Esophagus squamous epithelium (tissue), 5 donors: ENCODE results near the gene TBX4. TPM values are rescaled to one million over a fixed set of nuclear protein-coding genes. Genes with fewer than 3 reads are reported as not detected.

Experiments used
- DNase-seq: peaks from one replicate; lab custom pipeline; 2025; lab: John Stamatoyannopoulos, UW
- H3K27ac ChIP-seq, 4 donors: fragments of 200-600 bp; sonication (generic); one replicate each; pipeline ENCODE4 v1.5.1; 2016 to 2019; ENCODE audit warnings: mild to moderate bottlenecking in 1 of 4
- H3K27me3 ChIP-seq, 4 donors: fragments of 200-600 bp; sonication (generic); 1 replicate in 3 of 4; 2 replicates in 1 of 4; pipeline versions ENCODE4 v1.5.1 to v1.6.0; 2017 to 2021; ENCODE audit warnings: antibody characterized with exemption in 1 of 4
- H3K36me3 ChIP-seq, 3 donors: fragments of 200-600 bp; sonication (generic); one replicate each; pipeline ENCODE4 v1.5.1; 2016 to 2019
- H3K4me1 ChIP-seq, 3 donors: fragments of 200-600 bp; sonication (generic); one replicate each; pipeline ENCODE4 v1.5.1; 2017 to 2019
- H3K4me3 ChIP-seq, 4 donors: fragments of 200-600 bp; sonication (generic); 1 replicate in 3 of 4; 2 replicates in 1 of 4; pipeline ENCODE4 v1.5.1; 2016 to 2019; ENCODE audit warnings: mild to moderate bottlenecking in 2 of 4, moderate library complexity in 1 of 4
- H3K9me3 ChIP-seq, 3 donors: fragments of 200-600 bp; sonication (generic); one replicate each; pipeline ENCODE4 v1.5.1; 2016 to 2019
- CTCF ChIP-seq, 6 experiments: fragments of 450-650 bp in 4 of 6; fragments of 200-600 bp in 2 of 6; sonication (generic) in 2 of 6; IDR thresholded peaks; one replicate each; pipeline ENCODE4 v1.5.1; 2016 to 2019; ENCODE audit warnings: antibody characterized with exemption in 6 of 6, mild to moderate bottlenecking in 4 of 6, moderate library complexity in 4 of 6
- POLR2A ChIP-seq, 4 donors: fragments of 450-650 bp; IDR thresholded peaks; one replicate each; pipeline ENCODE4 v1.6.1; 2017; ENCODE audit warnings: antibody characterized with exemption in 4 of 4, mild to moderate bottlenecking in 4 of 4, moderate library complexity in 3 of 4
- WGBS, 2 donors: methylation state at CpG; one replicate each; pipeline ENCODE4 v1.1.5; 2018; 5-methylcytosine and 5-hydroxymethylcytosine counted together
- intact Hi-C: fragments of 100-400 bp; cut with DNase I; formaldehyde crosslinking; loops from one replicate; pipeline ENCODE4 v1.15.0; 2022
- total RNA-seq, 4 donors: library from RNA; depleted of rRNA; stranded (reverse); fragments of >200 nt; gene quantifications; one replicate each; pipeline ENCODE4 v1.1.0, GENCODE V29; 2016
- donor health status: DM: yes; HTN: yes; CAD: no.

TBX4 gene
- total RNA-seq, 4 donors from 2014 or later, result not detected

GRCh38 chr17:61411261-61412142 is 40.7 kb upstream of the TBX4 start:
- Histone ChIP-seq H3K36me3 (no peaks in the 10 kb centered on the region), H3K4me1 (peaks cover 28 to 93% (median 33%) of the 10 kb centered on the region in 3 donors), H3K27ac (peak overlapping the region; percentile 82 to 92 (median 90)), H3K27me3 (peaks cover 0 to 98% (median 5%) of the 10 kb centered on the region in 4 donors), H3K4me3 (peak overlapping the region; percentile 63 to 75 (median 70)), H3K9me3 (no peaks in the 10 kb centered on the region)
- 0 to 2% methylated on average over 8 to 21 of the region's 75 CpGs for WGBS, 2 donors
- intact Hi-C loops, result loop anchor here (5.0 kb wide), 1 partner anchor 426 kb away; no protein-coding TSS in a partner anchor
- no peak for DNase-seq
- peak in 1 of 6 experiments; percentile 4 for TF ChIP-seq CTCF (IDR thresholded peaks at IDR 0.05)
- TF ChIP-seq POLR2A (IDR thresholded peaks at IDR 0.05), result no peak

GRCh38 chr17:61412143-61412859 is 39.9 kb upstream of the TBX4 start:
- Histone ChIP-seq H3K36me3 (no peaks in the 10 kb centered on the region), H3K27me3 (peaks cover 0 to 98% (median 5%) of the 10 kb centered on the region in 4 donors), H3K4me1 (peaks cover 35 to 93% (median 40%) of the 10 kb centered on the region in 3 donors), H3K9me3 (no peaks in the 10 kb centered on the region), H3K4me3 (peak overlapping the region; percentile 63 to 75 (median 70)), H3K27ac (peak overlapping the region; percentile 82 to 92 (median 90))
- TF ChIP-seq CTCF (IDR thresholded peaks at IDR 0.05), result peak; percentile 91 to 99 (median 98)
- no peak for TF ChIP-seq POLR2A (IDR thresholded peaks at IDR 0.05)
- DNase-seq, result no peak
- WGBS, 2 donors, result 0% methylated on average over 1 to 5 of the region's 69 CpGs
- intact Hi-C loops, result loop anchor here (5.0 kb wide), 1 partner anchor 425 kb away; no protein-coding TSS in a partner anchor

GRCh38 chr17:61412860-61413660 is 39.2 kb upstream of the TBX4 start:
- Histone ChIP-seq H3K9me3 (no peaks in the 10 kb centered on the region), H3K36me3 (no peaks in the 10 kb centered on the region), H3K27ac (peak overlapping the region; percentile 82 to 92 (median 90)), H3K27me3 (peaks cover 0 to 98% (median 4%) of the 10 kb centered on the region in 4 donors), H3K4me3 (peak overlapping the region; percentile 63 to 75 (median 70)), H3K4me1 (peaks cover 37 to 86% (median 40%) of the 10 kb centered on the region in 3 donors)
- no peak for DNase-seq
- intact Hi-C loops, result loop anchor here (5.0 kb wide), 1 partner anchor 424 kb away; no protein-coding TSS in a partner anchor
- TF ChIP-seq POLR2A (IDR thresholded peaks at IDR 0.05) (no peak), CTCF (IDR thresholded peaks at IDR 0.05) (no peak)
- WGBS, 2 donors, result 47 to 48% methylated on average over 6 of the region's 38 CpGs

- peak overlapping the region in 2 of 4 donors; percentile 70 to 75 for H3K4me3 ChIP-seq
Measured at GRCh38 chr17:61413661-61414126, 38.5 kb upstream of the TBX4 start.

More at GRCh38 chr17:61413661-61414126, 38.5 kb upstream of the TBX4 start:
- Histone ChIP-seq H3K9me3 (no peaks in the 10 kb centered on the region), H3K27ac (peak overlapping the region in 3 of 4 donors; percentile 35 to 92 (median 91)), H3K27me3 (peaks cover 0 to 97% (median under 1%) of the 10 kb centered on the region in 4 donors), H3K36me3 (no peaks in the 10 kb centered on the region), H3K4me1 (peaks cover 33 to 80% (median 36%) of the 10 kb centered on the region in 3 donors)
- intact Hi-C loops, result loop anchor here (5.0 kb wide), 1 partner anchor 424 kb away; no protein-coding TSS in a partner anchor
- 78 to 80% methylated on average over 4 to 8 of the region's 8 CpGs for WGBS, 2 donors
- no peak for TF ChIP-seq POLR2A (IDR thresholded peaks at IDR 0.05)
- no peak for TF ChIP-seq CTCF (IDR thresholded peaks at IDR 0.05)
- no peak for DNase-seq
